NB4 (cell line): Measurements from ENCODE around the gene NTRK3.

Experiments
- DNase-seq: peaks from one replicate; pipeline ENCODE4 v3.0.0; 2010; ENCODE audit warnings: low read depth
- H3K4me3 ChIP-seq: one replicate; pipeline ENCODE4 v1.5.1; 2011; ENCODE audit warnings: mild to moderate bottlenecking, low read depth, low read length, moderate library complexity
- MYC ChIP-seq: IDR thresholded peaks from 2 replicates; pipeline ENCODE4 v1.6.1; 2011; ENCODE audit warnings: low read depth, low read length
- POLR2A ChIP-seq: IDR thresholded peaks from 2 replicates; pipeline ENCODE4 v1.6.1; 2011; ENCODE audit warnings: mild to moderate bottlenecking; ENCODE audit not compliant: insufficient read length; ENCODE audit errors: extremely low read depth
- TF ChIP-seq, protein P1 (sequence below): IDR thresholded peaks from 2 replicates; pipeline ENCODE4 v1.6.1; 2011; ENCODE audit warnings: low read depth, low read length
- TF ChIP-seq, protein P2 (sequence below): IDR thresholded peaks from one replicate; pipeline ENCODE4 v1.5.1; 2012; ENCODE audit warnings: low read depth, low read length

NTRK3 gene

DNA sequence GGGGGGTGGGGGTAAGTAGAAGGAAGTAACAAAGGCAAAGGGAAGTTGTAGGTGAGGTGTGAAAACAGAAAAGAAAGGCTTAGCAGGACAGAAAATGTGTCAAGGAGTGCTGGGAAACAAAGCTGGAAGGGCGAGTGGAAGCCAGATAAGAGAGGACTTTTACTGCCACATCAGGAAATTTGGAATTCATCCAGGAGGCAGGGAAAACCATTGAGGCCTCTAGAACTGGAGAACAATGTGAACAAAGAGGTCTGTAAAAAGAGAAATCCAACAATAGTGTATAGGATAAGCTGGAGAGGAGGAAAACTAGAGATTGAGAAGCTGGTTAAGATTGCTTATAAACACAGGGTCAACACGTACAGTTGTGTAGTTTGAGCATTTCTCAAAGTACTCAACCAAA, 116.6 kb downstream of the NTRK3 start:
- no peak for DNase-seq
- H3K4me3 ChIP-seq: no peak overlapping the region
- TF ChIP-seq POLR2A (no peak), MYC (no peak)
- TF ChIP-seq, protein P1, sequence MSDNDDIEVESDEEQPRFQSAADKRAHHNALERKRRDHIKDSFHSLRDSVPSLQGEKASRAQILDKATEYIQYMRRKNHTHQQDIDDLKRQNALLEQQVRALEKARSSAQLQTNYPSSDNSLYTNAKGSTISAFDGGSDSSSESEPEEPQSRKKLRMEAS: no peak
- TF ChIP-seq, protein P2, sequence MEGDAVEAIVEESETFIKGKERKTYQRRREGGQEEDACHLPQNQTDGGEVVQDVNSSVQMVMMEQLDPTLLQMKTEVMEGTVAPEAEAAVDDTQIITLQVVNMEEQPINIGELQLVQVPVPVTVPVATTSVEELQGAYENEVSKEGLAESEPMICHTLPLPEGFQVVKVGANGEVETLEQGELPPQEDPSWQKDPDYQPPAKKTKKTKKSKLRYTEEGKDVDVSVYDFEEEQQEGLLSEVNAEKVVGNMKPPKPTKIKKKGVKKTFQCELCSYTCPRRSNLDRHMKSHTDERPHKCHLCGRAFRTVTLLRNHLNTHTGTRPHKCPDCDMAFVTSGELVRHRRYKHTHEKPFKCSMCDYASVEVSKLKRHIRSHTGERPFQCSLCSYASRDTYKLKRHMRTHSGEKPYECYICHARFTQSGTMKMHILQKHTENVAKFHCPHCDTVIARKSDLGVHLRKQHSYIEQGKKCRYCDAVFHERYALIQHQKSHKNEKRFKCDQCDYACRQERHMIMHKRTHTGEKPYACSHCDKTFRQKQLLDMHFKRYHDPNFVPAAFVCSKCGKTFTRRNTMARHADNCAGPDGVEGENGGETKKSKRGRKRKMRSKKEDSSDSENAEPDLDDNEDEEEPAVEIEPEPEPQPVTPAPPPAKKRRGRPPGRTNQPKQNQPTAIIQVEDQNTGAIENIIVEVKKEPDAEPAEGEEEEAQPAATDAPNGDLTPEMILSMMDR: no peak

DNA sequence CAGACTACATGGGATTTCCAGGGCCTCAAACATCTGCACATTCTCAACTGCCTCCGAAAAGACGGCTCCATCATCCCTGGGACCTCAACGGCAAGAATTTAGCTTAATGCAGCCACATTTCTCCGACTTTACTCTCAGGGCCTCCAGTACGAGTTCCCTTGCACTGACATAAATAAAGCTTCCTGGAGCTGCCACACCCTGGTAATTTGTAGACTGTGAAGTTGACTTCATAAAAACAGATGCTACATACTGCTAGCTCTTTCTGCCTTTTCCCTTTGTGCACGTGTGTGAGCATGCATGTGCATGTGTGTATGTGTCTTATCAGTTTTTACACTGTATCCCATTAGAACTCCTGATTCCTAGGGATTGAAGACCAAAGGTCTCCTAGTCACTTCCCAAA, 122.7 kb downstream of the NTRK3 start:
- no peak overlapping the region for H3K4me3 ChIP-seq

DNA sequence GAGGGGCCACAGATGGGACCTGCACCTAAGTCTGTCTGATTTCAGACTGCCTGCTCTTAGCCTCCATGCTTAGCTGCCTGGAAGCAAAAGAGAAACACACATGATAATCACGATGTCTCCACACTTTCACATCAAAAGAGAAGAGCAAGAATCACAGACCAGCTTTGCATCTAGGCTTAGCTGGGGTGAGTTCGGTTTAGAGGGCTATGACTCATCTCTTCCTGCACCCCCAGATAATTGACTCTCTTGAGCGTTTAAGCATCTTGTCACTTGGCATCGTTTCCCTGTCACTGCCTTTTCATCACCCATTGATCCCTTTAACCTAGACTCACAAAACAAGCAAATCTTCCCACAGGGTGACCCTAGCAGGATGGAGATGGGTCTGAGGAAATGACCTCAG, 124.0 kb downstream of the NTRK3 start:
- no peak for DNase-seq
- TF ChIP-seq, protein P1: no peak
- TF ChIP-seq POLR2A (no peak), MYC (no peak)
- TF ChIP-seq, protein P2: no peak
- H3K4me3 ChIP-seq: no peak overlapping the region

More for the DNA sequence above, 122.7 kb downstream of the NTRK3 start:
- TF ChIP-seq, protein P1: no peak
- TF ChIP-seq POLR2A (no peak), MYC (no peak)
- TF ChIP-seq, protein P2: no peak
- no peak for DNase-seq

DNA sequence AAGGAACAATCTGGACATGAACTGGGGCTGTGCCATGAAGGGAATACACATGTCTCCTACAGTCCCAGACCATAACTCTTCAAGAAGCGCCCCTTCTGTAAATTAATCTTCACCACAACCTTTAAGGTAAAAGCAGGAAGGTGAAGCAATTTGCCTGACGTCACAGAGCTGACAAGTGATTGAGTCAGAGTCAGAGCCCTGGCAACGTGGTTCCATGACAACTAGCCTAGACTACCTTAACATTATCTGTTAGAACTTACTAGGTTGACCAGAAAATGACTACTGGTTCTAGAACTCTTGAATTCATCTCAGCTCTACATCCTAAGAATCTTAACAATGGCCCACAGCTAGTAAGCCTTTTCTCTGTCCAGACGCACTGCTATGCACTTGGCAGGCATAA, 124.6 kb downstream of the NTRK3 start:
- TF ChIP-seq, protein P2: no peak
- TF ChIP-seq, protein P1: no peak
- TF ChIP-seq MYC (no peak), POLR2A (no peak)
- no peak overlapping the region for H3K4me3 ChIP-seq
- DNase-seq: no peak

DNA sequence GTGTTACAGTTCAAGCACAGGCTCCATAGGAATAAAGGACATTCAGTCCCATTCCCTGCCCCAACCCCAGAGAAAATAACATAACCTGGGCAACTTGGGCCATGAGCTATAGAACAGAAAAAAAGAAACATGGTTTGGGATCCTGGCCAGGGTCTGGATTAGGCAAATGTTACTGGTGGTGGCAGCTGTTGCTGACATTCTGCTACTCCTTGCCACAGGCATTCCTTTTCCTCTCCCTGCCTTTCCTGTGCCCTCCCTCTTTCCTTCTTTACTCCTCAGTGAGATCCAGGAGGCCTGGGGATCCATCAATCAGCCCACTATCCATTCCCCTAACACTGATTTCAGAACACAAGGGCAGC, 129.1 kb downstream of the NTRK3 start:
- DNase-seq: no peak
- no peak overlapping the region for H3K4me3 ChIP-seq
- TF ChIP-seq, protein P1: no peak
- TF ChIP-seq POLR2A (no peak), MYC (no peak)
- TF ChIP-seq, protein P2: no peak
